Gastrocnemius medialis (tissue), 4 donors: ENCODE results near the gene LRRC27.

Source experiments
- POLR2A ChIP-seq, 2 donors: fragments of 450-650 bp; IDR thresholded peaks; one replicate each; pipeline ENCODE4 v1.6.1; 2017; ENCODE audit warnings: antibody characterized with exemption in 2 of 2, mild to moderate bottlenecking in 2 of 2, moderate library complexity in 2 of 2
- TF ChIP-seq, protein P1 (sequence below), 5 experiments: fragments of 450-650 bp in 3 of 5; fragments of 200-600 bp in 2 of 5; sonication (generic) in 2 of 5; IDR thresholded peaks in 4 of 5; conservative IDR thresholded peaks in 1 of 5; 1 replicate in 4 of 5; 2 replicates in 1 of 5; pipeline ENCODE4 v1.5.1; 2016 to 2019; ENCODE audit warnings: antibody characterized with exemption in 5 of 5, mild to moderate bottlenecking in 3 of 5, moderate library complexity in 3 of 5

DNA sequence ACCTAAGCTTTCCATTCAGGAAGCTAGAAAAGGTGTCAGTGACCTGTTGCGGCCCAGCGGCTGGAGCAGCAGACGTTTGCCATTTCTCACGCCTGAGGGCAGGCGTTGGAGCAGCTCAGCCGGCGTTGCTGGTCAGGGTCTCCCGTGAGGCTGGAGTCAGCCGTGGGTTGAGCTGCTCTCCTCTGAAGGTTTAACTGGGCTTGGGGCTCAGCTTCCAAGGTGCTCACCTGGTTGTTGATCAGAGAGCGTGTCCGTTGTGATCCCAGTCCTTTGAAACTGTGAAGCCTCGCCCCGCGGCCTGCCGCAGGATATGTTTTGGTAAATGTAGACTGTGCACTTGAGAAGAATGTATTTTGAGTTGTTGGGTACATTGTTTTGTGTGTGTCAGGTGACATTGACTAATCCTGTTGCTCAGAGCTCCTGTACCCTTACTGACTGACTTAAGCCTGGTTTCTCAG lies 44.4 kb downstream of the LRRC27 start:
- TF ChIP-seq, protein P1, sequence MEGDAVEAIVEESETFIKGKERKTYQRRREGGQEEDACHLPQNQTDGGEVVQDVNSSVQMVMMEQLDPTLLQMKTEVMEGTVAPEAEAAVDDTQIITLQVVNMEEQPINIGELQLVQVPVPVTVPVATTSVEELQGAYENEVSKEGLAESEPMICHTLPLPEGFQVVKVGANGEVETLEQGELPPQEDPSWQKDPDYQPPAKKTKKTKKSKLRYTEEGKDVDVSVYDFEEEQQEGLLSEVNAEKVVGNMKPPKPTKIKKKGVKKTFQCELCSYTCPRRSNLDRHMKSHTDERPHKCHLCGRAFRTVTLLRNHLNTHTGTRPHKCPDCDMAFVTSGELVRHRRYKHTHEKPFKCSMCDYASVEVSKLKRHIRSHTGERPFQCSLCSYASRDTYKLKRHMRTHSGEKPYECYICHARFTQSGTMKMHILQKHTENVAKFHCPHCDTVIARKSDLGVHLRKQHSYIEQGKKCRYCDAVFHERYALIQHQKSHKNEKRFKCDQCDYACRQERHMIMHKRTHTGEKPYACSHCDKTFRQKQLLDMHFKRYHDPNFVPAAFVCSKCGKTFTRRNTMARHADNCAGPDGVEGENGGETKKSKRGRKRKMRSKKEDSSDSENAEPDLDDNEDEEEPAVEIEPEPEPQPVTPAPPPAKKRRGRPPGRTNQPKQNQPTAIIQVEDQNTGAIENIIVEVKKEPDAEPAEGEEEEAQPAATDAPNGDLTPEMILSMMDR (IDR thresholded peaks at IDR 0.05 in 4 of 5, conservative IDR thresholded peaks at IDR 0.05 in 1 of 5), result no peak
- TF ChIP-seq POLR2A (IDR thresholded peaks at IDR 0.05), result no peak
